Omental fat pad (tissue), 4 donors: ENCODE results near the gene CPA1. TPM values are rescaled to one million over a fixed set of nuclear protein-coding genes. Genes with fewer than 3 reads are reported as not detected.

Source experiments
- ATAC-seq: fragments of 150-250 bp; one replicate; pipeline ENCODE4 v1.9.1; 2016; ENCODE audit warnings: mild to moderate bottlenecking, moderate library complexity; ENCODE audit not compliant: low FRiP score
- DNase-seq: peaks from one replicate; pipeline ENCODE4 v3.0.0-alpha.2; 2019; ENCODE audit warnings: low spot score
- total RNA-seq, 4 donors: library from RNA; depleted of rRNA; stranded (reverse); fragments of >200 nt; gene quantifications; one replicate each; pipeline ENCODE4 v1.1.0, GENCODE V29; 2016
- TF ChIP-seq, protein P1 (sequence below), 3 donors: fragments of 450-650 bp; IDR thresholded peaks; one replicate each; pipeline ENCODE4 v1.5.1; 2016 to 2017; ENCODE audit warnings: antibody characterized with exemption in 3 of 3, mild to moderate bottlenecking in 3 of 3, moderate library complexity in 2 of 3

Gene CPA1
- total RNA-seq, result 1 to 10 TPM in 3 of 4 donors, not detected in 1; 2.0 to 4.5 (median 2.3) TPM

GRCh38 chr7:130379921-130380860 lies at the start of gene CPA1:
Gene CPA1, plus strand, starts transcription at chr7:130380494. Its CDS starts 27 bp downstream, at chr7:130380521.
- DNase-seq, result no peak
- TF ChIP-seq, protein P1, sequence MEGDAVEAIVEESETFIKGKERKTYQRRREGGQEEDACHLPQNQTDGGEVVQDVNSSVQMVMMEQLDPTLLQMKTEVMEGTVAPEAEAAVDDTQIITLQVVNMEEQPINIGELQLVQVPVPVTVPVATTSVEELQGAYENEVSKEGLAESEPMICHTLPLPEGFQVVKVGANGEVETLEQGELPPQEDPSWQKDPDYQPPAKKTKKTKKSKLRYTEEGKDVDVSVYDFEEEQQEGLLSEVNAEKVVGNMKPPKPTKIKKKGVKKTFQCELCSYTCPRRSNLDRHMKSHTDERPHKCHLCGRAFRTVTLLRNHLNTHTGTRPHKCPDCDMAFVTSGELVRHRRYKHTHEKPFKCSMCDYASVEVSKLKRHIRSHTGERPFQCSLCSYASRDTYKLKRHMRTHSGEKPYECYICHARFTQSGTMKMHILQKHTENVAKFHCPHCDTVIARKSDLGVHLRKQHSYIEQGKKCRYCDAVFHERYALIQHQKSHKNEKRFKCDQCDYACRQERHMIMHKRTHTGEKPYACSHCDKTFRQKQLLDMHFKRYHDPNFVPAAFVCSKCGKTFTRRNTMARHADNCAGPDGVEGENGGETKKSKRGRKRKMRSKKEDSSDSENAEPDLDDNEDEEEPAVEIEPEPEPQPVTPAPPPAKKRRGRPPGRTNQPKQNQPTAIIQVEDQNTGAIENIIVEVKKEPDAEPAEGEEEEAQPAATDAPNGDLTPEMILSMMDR (IDR thresholded peaks at IDR 0.05), result no peak
- peak; percentile 75 for ATAC-seq

DNA sequence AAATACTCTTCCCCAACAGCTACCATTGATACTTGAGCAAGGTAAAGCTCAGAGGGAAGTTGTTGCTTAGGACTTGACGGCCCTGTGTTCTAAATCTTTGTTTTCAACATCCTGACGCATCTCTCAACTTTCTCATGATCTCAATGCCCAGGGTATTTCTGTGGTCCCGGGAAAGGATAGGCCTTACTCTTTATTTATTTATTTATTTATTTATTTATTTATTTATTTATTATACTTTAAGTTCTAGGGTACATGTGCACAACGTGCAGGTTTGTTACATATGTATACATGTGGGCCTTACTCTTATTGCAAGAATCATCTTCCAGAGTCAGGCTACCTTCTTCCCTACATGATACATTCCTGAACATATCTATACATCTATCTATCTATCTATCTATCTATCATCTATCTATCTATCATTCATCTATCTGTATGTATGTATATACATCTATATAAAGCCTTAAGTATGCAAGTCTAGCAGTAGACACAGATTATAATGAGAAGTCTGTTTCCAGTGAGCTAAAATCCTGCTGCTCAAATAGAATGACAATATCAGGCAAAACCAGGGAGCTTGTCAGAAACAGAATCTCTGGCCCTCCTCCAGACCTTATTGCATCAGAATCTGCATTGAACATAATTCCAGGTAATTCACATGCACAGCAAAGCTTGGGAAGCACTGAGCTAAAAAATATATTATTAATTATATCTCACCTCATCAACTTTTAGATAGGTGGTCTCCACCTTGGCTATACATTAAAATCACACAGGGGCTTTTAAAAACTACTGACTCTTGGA lies 47.8 kb upstream of the CPA1 start:
- ATAC-seq, result no peak

DNA sequence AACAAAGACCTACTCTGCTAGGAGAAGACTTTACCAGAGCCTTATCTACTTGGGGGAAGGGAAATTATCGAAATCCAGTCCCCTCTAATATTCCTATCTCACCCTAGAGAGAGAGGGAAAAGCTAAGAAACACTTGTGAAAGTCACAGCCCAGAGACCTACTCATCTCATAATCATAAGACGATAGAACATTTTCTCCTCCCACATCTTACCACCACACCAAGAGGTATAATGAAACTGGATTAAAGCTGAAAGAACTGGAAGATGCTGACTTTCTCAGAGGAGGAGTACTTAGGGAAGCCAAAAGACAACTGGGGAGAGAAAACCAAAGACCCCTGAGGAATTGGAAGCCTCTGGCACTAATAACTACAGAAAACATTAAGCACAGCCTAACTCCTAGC lies 46.5 kb upstream of the CPA1 start:
- no peak for DNase-seq
- ATAC-seq, result no peak
- TF ChIP-seq, protein P1 (IDR thresholded peaks at IDR 0.05), result no peak

More for the DNA sequence above, 47.8 kb upstream of the CPA1 start:
- TF ChIP-seq, protein P1 (IDR thresholded peaks at IDR 0.05), result no peak
- DNase-seq, result no peak

DNA sequence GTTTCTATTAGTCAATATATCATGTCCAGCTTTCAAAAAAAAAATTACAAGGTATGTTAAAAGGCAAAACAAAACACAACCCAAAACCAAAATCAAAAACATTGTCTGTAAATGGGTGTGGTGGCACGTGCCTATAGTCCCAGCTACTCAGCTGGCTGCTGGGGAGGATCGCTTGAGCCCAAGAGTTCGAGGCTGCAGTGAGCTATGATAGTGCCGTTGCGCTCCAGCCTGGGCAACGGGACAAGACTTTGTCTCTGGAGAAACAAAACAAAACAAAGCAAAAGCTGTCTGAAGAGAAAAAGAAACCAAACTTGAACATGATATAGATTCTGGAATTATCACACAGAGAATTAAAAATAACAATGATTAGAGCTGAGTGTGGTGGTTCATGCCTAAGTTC lies 46.0 kb upstream of the CPA1 start:
- TF ChIP-seq, protein P1 (IDR thresholded peaks at IDR 0.05), result no peak
- DNase-seq (no peak), ATAC-seq (no peak)

- TF ChIP-seq, protein P1 (IDR thresholded peaks at IDR 0.05), result no peak
- no peak for ATAC-seq
- no peak for DNase-seq
Measured at GRCh38 chr7:130337410-130337971, 42.8 kb upstream of the CPA1 start.

DNA sequence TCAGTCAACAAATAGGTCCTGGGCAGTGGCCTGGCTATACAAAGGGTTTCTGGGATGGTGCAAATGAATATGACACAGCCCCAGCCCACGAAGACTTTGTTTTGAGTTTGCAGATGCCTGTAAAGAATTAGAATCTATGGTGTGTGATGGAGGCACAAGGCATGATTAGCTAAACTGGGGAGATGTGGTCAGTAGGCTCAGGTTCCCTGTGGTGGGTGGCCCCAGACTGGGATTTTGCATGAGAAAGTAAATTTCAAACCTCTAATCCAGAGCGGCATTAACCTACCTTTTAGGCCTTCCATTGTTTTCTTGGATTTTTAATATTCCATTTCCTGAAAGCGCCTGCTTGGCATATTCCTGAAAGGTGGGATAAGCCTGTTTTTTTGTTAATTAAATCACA lies 42.1 kb upstream of the CPA1 start:
- TF ChIP-seq, protein P1 (IDR thresholded peaks at IDR 0.05), result no peak
- ATAC-seq (no peak), DNase-seq (no peak)
